Jurkat, Clone E6-1 (cell line): ENCODE results near the gene CAMK2B.

Source experiments
- DNase-seq: peaks from one replicate; pipeline ENCODE4 v3.0.0-alpha.2; 2011; ENCODE audit warnings: low read depth, low spot score
- H3K4me3 ChIP-seq: 2 replicates; pipeline ENCODE4 v1.5.1; 2011; ENCODE audit warnings: mild to moderate bottlenecking, low read length, control low read depth, moderate library complexity

Gene CAMK2B

DNA sequence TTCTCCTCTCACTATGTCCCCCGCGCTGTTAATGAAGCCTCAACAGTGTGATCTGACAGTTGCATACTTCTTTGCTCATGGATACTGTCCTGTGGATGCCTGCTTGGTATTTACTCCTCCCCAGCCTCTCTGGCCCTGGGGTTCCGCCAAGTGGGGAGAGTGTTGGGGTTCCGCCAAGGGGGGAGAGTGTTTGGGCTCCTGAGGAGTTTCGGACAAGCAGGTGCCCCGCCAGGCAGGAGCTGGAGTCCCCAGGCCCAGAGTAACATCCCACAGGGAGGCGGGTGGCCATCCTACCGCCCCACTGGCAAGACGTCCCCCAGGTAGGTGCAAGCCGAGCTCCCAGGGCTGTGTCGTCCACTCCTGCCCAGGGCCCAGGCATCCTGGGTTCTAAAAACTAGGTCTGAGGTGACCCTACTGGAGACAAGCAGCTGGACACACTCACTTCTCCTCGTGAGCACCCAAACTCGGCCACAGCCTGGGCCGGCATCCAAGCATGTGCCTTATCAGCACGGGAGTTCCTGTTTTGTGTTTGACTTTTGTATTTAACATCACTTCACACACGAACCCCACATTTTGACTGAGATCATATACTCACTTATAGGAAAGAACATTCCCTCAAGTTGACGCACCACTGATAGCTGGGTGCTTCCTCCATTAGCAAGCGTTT, 34.2 kb downstream of the CAMK2B start:
- no peak overlapping the region for H3K4me3 ChIP-seq
- no peak for DNase-seq

DNA sequence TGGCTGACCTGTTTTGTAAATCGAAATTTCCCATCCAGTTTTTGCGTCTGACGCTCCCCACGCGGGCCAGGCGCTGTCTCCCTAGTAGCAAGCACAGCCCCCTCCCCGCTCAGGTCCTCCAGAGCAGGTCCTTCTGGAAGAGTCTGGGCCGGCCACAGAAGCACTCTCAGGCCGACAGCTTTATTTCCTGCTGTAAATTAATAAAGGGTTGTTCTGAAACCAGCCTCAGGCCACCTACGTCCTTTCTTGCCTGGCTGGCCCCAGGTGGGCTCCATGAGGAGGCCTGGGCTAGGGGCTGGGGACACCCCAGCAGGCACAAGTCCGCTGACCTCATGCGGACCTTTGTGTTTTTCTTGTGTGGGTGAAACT, 35.2 kb downstream of the CAMK2B start:
- no peak overlapping the region for H3K4me3 ChIP-seq
- no peak for DNase-seq

DNA sequence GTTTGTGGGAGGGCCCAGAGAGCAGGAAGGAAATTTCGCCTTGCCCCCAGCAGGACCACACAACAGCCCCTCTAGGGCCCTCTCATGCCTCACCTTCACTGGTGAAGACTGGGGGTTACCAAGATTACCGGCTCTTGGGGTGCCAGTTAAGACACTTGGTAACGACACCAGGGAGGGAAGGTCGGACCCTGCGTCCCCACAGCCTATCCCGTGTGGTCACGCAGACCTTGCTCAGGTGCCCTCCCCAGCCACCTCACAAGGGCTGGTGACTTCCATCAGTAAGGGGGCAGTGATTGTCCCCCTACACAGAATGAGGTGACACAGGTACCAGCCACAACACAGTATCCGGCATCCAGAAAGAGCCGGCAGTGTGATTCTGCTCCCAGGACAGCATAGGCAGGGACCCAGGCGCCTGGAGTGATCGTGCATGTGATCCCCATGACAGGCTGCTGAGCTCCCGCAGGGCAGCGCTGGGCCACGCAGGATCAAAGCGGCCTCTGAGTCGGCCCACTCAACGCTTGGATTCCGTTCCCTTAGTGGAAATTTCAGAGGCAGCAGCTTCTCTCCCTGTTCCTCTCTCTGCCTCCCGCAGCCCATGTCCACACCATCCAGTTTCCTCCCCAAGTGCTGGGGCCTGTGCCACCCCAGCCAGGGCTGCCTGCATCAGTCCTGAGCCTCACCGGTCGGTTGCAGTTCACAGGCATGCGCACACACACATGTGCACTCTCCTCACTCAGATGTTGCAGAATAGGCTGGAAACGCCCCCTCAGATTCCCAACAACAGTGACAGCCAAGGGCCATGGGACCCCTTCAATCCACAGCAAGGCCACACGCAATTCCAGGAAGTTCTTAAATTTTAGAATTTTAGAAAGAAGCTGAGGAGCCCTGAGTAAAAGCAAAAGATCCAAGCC, 35.8 kb downstream of the CAMK2B start:
- no peak for DNase-seq
- no peak overlapping the region for H3K4me3 ChIP-seq

DNA sequence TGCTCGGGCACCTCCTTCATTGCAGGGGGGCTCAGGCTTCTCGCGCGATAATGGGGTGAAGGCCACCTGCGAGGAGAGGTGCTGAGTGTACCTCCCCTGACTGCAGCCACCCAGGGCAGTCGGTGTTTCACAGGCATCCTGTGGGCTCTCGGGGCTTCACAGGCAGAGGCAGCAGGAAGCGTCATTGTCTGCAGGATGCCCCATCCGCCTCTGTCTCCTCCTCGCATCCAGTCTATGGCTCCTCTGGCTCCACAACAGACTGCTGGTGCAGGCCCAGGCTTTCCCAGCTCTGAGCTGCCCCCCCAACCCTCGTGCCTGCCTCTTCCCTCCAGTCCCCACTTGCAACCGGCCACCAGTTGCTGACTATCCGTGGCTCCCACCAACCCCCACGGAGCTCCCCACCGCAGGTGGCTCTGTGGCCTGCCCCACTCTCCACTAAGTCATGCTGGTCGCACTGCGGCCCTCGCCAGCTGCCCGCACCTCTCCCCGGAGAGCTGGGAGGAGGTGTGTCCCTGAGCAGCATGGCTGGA, 36.5 kb downstream of the CAMK2B start:
- no peak overlapping the region for H3K4me3 ChIP-seq
- no peak for DNase-seq

DNA sequence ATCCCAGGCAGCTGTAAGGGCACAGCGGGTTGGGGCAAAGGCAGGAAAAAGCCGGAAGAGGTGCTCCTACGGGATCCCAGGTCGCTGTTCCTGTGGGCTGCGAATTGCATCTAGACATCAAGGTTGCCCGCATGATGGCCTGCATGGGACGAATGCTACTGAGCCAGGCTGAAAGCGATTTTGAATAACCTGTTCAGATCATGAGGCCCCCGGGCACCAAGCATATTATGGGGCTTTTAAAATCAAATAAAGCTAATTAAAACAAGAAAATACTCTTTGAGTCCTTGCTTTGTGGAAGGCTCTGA, 37.1 kb downstream of the CAMK2B start:
- H3K4me3 ChIP-seq = no peak overlapping the region
- DNase-seq = no peak

DNA sequence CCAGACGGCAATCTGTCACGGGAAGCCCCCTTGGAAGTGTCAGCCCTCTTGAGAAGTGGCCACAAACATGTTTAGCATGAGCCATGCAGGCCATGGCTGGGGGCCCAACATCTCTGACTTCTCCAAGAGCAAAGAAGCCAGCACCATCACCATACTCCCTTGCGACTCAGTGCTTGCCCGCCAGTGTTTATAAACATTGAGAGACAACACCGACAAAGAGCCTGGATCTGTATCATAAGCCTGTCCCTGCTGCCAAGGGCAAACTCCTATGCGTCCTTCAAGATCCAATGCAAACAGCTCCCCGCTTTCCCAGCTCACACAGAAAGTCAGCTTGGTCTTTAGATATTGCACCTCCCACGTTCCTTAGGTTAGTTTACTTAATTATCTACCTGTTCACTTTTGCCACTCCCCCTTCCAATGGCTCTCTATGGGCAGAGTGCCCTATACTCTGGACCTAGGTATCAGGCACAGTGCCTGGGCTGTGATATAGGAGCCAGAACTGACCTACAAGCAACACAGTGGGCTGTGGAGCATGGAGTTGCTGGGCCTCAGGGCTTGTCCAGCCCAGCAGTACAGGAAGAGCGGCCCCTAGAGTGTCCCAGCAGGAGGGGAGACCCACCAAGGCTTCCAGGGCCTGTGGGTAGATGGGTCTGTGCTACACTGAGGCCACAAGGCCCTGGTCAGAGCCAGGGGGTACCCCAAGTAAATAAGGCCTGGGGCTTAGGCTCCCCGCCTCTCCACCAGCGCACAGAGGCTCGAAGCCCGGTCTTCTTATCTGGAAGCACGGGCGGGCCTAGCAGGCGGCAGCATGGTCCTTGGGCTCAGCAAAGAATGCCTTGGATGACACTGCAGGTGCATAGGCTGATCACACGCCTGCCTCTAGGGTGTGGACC, 37.7 kb downstream of the CAMK2B start:
- no peak for DNase-seq
- no peak overlapping the region for H3K4me3 ChIP-seq

DNA sequence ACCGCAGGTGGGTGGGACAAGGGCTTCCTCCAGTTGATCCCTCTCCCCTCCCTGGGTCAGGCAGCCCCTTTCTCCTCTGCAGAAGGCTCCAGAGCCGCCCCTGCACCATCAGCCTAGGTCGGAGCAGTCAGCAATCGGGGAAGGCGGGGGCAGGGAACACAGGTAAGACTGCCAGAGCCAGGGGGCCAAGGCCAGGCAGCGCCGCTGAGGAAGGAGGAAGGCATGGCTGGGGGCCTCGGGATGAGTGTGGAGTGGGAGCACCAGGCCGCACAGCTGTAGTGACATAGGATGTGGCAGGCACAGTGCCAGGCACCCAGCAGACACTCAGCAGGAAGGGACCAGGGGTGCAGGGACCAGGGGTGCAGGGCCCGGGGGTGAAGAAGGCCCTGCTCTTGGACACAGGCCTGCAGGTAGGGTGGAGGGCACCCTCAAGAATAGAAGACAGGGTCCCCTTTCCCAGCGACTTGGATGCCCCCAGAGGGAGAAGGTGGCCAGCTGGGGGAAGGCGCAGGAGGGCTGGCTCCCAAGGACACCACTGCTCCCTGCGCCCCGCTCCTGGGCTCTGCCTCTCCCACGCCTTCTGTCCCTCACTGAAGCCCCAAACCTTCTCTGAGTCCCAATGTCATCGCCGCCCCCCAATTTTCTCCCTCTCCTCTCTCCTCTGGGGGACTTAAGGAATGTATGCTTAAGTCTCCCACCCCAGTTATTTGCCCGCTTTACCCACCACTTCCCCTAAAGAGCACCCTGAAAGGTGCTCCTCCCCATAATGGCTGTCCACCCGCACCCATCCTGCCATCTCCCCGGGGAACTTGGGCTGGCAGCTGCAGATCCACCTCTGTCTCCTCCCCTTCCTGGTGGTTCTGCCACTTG, 38.5 kb downstream of the CAMK2B start:
- H3K4me3 ChIP-seq = no peak overlapping the region
- no peak for DNase-seq

DNA sequence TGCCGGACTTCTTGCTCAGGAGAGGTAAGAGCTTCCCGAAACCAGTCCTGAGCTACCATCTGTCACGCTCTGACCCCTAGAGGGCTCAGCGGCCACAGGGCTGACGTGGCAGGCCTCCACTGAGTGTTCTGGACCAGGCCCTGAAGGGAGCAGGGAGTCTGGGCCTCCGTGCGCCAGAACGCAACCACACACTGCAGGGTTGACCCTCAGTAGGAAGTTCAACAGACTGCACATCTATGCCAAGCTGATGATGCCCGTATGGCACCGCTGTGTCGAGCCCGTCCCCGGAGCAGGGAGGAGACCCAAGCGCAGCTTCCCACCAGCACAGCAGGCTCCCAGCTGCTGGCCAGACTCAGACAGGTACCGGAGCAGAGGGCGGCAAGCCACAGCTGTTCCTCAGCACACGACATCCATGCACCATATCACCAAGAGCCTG, 39.2 kb downstream of the CAMK2B start:
- no peak for DNase-seq
- H3K4me3 ChIP-seq = no peak overlapping the region

DNA sequence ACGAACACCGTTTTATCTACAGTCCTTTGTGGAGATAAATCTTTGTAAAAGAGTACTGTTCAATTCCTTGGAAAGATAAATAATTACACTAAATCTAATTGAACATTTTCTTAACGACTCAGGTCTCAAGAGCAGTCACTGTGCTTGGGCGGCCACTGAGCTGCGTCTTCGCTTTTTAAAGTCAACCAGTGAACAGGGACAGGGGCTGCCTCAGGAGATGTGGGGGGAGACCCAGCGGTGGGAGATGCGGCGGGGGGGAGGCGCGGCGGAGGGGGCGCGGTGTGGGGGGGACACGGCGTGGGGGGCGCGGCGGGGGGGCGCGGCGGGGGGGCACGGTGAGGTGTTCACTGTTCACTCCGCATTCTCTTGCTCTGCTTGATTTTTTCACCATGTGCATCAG, 39.8 kb downstream of the CAMK2B start:
- no peak for DNase-seq
- no peak overlapping the region for H3K4me3 ChIP-seq

DNA sequence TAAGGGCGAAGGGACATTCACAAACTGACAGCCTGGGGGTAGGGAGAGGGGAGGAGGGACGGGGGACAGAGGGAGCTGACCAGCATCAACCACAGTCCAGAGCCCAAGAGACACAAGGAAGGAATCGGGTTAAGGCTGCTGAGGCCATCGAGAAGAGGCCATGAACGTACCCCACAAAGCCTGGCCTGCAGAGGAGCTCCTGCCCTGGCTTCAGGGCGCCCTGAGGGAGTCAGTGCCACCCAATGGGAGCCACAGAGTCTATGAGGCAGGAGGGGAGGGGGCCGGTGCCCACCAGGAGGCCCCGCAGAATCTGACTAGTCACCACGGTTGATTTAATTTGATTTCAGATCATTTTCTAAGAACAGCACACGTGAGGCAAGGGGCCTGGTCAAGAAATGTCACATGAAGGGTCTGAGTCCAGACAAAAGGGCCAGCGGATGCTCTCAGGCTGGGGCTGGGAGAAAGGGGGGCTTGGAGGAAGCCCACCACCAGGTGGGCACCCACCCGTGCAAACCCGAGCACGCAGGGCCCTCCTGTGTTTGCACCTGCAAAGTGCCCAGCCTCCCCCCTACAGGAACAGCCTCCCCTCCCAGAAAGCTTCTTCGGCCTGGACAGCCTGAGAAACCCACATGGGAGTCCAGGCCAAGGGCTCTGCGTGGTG, 40.4 kb downstream of the CAMK2B start:
- DNase-seq = no peak
- H3K4me3 ChIP-seq = no peak overlapping the region

DNA sequence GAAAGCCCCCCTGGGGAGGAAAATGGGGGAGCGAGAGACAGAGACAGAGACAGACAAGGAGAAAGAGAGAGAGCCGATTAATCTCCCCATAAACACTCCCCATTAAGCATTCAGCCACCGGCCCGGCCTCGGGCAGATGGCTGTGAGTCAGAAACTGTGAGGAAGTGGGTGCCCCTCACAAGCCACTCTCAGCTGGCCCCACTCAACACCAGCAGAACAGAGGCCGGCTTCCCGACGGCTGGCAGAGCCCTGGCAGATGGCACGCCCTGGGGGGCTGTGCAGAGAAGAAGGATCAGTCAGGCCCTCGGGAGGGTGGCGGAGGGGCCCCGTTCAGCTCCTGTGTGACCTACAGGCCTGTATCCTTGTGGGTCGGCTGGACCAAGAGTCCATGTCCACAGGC, 41.2 kb downstream of the CAMK2B start:
- H3K4me3 ChIP-seq = no peak overlapping the region
- DNase-seq = no peak

DNA sequence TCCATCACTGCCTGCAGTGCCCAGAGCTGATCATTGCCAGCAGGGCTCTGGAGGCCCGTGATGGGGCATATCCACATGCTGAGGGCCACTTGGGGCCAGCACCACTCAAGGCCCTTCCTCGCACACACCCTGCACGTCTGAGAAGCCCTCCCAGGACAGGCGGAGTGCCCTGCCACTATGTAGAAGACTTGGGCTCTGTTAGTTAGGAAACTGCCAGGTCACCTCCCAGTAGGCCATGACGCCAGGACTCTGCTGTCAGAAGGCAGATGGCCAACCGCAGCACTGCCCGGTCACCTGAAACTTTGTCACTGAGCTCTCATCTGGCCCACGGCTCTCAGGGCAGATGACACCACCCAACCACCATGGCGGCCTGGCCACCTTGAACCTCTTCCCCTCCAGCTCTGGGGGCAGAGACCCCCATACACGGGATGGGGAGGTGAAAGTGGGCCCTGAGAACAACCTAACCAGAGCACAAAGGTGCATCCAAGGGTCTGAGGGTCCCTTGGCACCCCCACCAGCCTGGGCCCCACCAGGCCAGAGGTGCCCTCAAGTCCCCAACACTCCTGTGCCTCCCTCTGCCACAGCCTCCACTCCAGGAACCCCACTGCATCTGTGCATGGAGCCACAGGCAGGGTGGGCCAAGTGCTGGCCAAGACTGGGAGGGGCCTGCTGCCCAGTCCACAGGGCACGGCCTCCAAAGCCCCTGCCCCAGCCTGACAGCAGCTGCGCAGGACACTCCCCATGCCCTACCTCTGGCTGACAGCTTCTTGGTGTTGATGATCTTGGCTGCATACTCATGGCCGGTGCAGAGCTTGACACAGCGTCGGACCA, 41.8 kb downstream of the CAMK2B start:
- no peak for DNase-seq

DNA sequence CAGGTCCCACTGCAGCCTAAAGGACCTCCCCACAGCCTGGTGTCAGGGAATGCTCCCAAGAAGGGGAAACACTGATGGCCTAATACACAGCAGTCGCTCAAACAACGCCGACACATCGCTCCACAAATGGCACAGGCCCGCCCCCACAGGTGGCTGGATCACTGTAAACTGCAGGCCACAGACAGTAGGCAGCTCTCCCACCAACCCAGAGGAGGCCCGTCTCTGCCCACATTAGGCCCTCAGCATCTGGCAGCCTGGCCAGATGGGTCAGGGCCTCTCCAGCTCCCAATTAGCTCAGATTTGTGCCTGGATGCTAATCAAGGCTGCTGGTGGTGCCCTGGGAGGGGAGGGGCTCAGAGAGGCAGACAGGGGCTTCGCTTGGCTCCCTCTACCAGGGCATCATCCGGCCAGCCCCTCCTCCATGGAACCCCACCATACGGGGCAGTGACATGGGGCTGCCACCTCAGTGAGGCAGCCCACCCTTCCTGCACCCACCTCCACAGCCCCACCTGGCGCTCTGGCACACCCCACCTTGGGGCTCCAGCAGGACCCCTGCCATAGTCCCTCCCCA, 42.7 kb downstream of the CAMK2B start:
- H3K4me3 ChIP-seq = no peak overlapping the region
- no peak for DNase-seq

More for the DNA sequence above, 41.8 kb downstream of the CAMK2B start:
- H3K4me3 ChIP-seq = no peak overlapping the region

DNA sequence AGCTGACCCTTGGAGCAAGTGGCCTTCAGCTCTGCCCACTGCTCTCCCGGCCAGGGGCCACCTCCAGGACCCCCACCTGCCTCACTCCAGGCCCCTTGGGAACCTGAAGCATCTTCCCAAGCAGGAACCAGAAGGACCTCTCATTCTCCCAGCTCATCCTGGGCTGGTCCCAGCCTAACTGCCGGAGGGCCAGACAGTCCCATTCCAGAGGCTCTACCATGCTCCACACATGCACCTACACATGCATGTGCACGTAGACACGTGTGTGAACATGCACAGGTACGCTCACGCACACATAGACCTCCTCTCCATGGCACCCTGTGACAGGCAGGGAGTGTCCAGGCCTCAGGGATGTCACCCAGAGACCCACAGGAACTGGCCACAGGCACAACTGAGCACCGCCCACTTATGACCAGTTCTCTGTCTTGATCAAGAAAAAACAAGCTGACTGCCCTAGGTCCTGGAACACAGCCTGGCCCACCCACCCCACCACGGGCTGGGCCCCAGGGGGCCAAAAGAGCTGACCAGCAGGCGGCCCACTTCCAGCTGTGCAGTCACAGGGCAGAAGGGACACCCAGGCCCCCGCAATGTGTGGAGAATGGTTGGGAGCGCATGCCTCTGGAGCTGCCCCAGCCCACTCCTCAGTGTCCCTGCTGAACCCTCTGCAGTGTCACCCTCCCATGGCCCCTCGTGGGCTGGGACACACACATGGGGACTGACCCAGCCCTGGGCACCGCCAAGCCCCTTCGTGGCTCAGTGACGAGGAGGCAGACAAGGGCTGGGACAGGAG, 43.4 kb downstream of the CAMK2B start:
- no peak overlapping the region for H3K4me3 ChIP-seq
- no peak for DNase-seq

DNA sequence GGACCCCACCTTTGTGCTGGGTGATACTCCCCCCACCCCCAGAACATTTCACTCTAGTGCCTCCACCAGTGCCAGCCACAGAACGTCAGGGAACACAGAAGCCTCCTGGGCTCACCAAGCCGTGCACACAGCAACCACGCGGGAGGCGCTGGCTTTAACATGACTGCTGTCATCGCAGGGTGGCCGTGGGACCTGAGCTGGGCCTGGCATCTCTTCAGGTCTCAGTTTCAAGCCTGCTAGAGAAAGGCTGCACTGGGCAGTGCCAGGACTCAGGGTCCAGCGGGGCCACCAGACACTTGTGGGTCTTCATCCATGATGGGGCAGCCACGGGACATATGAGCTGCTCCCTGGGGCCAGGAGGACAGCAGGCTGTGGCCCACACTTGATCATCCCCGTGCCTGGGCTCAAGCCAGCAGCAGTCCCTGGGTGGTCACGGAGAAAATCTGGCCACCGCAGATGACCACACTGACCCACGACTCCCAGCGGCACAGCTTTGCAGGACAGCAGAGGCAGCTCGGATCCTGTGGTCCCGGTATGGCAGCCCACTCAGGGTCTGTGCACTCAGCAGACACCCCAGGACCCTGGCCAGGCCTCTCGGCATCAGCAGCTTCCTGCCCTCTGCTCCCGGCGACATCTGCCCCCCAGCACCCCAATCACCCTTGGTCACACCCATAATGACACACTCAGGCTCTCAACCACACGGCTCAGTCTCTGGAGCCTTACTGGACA, 44.2 kb downstream of the CAMK2B start:
- H3K4me3 ChIP-seq = no peak overlapping the region
- no peak for DNase-seq

DNA sequence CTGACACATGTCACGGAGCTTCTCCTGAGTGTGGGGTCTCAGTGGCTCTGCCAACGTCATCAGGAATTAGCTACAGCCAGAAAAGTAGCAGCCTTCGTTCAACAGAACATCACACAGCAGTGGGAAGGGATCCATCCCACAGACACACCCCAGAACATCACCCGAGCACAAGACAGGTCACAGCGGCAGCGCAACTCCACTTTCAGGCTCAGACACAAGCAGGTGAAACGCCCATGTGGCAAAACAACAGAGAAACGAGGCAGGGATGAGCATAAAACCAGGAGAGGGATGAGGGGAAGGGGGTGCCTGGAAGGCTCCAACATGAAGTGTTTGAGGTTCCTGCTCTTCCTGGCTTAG, 44.8 kb downstream of the CAMK2B start:
- no peak for DNase-seq

More for the DNA sequence above, 44.8 kb downstream of the CAMK2B start:
- H3K4me3 ChIP-seq = no peak overlapping the region
